HepG2 (cell line): ENCODE data around the gene CKS1B. TPM values are rescaled to one million over a fixed set of nuclear protein-coding genes. Genes with fewer than 3 reads are reported as not detected.

ENCODE experiments used
- BORCS8-MEF2B ChIP-seq: sonication (generic); formaldehyde crosslinking; IDR thresholded peaks from 2 replicates; pipeline ENCODE4 v1.8.0; 2022; ENCODE audit warnings: mild to moderate bottlenecking, missing genetic modification reagents
- CHCHD3 ChIP-seq: sonication (generic); formaldehyde crosslinking; IDR thresholded peaks from 2 replicates; pipeline ENCODE4 v1.8.0; 2022; ENCODE audit warnings: mild to moderate bottlenecking, missing genetic modification reagents, moderate library complexity
- HDAC1 ChIP-seq: sonication (generic); formaldehyde crosslinking; IDR thresholded peaks from 2 replicates; pipeline ENCODE4 v1.5.1; 2020; ENCODE audit warnings: mild to moderate bottlenecking, missing genetic modification reagents
- HDAC2 ChIP-seq: sonication (generic); formaldehyde crosslinking; IDR thresholded peaks from 2 replicates; pipeline ENCODE4 v1.4.0; 2020; ENCODE audit warnings: missing genetic modification reagents
- KLF13 ChIP-seq: sonication (generic); formaldehyde crosslinking; IDR thresholded peaks from 2 replicates; pipeline ENCODE4 v1.4.0; 2020; ENCODE audit warnings: mild to moderate bottlenecking, missing genetic modification reagents
- MYNN ChIP-seq: sonication (generic); formaldehyde crosslinking; IDR thresholded peaks from 2 replicates; pipeline ENCODE4 v1.4.0; 2020; ENCODE audit warnings: mild to moderate bottlenecking, low read depth, missing genetic modification reagents
- NPAS2 ChIP-seq: sonication (generic); formaldehyde crosslinking; IDR thresholded peaks from 2 replicates; pipeline ENCODE4 v1.8.0; 2022; ENCODE audit warnings: mild to moderate bottlenecking, missing genetic modification reagents, borderline replicate concordance
- PHF5A ChIP-seq: IDR thresholded peaks from one replicate; pipeline ENCODE4 v1.6.1; 2018; ENCODE audit warnings: low read depth, missing genetic modification reagents; ENCODE audit not compliant: unreplicated experiment
- RBFOX2 ChIP-seq: fragments of 200-400 bp; formaldehyde crosslinking; IDR thresholded peaks from 2 replicates; pipeline ENCODE4 v1.6.1; 2017; ENCODE audit warnings: low read depth, mild to moderate bottlenecking, low read length
- REPIN1 ChIP-seq: sonication (generic); formaldehyde crosslinking; IDR thresholded peaks from 2 replicates; pipeline ENCODE4 v1.8.0; 2022; ENCODE audit warnings: missing genetic modification reagents, low read depth, mild to moderate bottlenecking, borderline replicate concordance
- STAT6 ChIP-seq: sonication (generic); formaldehyde crosslinking; IDR thresholded peaks from 2 replicates; pipeline ENCODE4 v1.4.0; 2020; ENCODE audit warnings: missing genetic modification reagents, mild to moderate bottlenecking, borderline replicate concordance
- ZBED4 ChIP-seq: sonication (generic); formaldehyde crosslinking; IDR thresholded peaks from 2 replicates; pipeline ENCODE4 v1.4.0; 2020; ENCODE audit warnings: missing genetic modification reagents, borderline replicate concordance
- ZBTB44 ChIP-seq: sonication (generic); formaldehyde crosslinking; IDR thresholded peaks from 2 replicates; pipeline ENCODE4 v1.4.0; 2020; ENCODE audit warnings: missing genetic modification reagents
- ZNF431 ChIP-seq: sonication (generic); formaldehyde crosslinking; IDR thresholded peaks from 2 replicates; pipeline ENCODE4 v1.9.0; 2022; ENCODE audit warnings: missing genetic modification reagents, low read depth, mild to moderate bottlenecking, borderline replicate concordance
- ZNF670 ChIP-seq: sonication (generic); formaldehyde crosslinking; IDR thresholded peaks from 2 replicates; pipeline ENCODE4 v1.8.0; 2022; ENCODE audit warnings: mild to moderate bottlenecking, missing genetic modification reagents, borderline replicate concordance
- ZNF678 ChIP-seq: sonication (generic); formaldehyde crosslinking; IDR thresholded peaks from 2 replicates; pipeline ENCODE4 v1.4.0; 2020; ENCODE audit warnings: mild to moderate bottlenecking, missing genetic modification reagents
- ZNF749 ChIP-seq: sonication (generic); formaldehyde crosslinking; IDR thresholded peaks from 2 replicates; pipeline ENCODE4 v1.8.0; 2022; ENCODE audit warnings: mild to moderate bottlenecking, missing genetic modification reagents, moderate library complexity, borderline replicate concordance
- ZNF790 ChIP-seq: sonication (generic); formaldehyde crosslinking; IDR thresholded peaks from 2 replicates; pipeline ENCODE4 v1.8.0; 2022; ENCODE audit warnings: missing genetic modification reagents, mild to moderate bottlenecking, borderline replicate concordance
- ZNF792 ChIP-seq: IDR thresholded peaks from 2 replicates; pipeline ENCODE4 v1.6.1; 2016
- polyA plus RNA-seq, 8 experiments: library from polyadenylated mRNA; depleted of rRNA in 3 of 8; stranded (reverse) in 7 of 8; unstranded in 1 of 8; fragments of >200 nt; fragmentation: Illumina TruSeq in 4 of 8; extraction: Trizol in 4 of 8; gene quantifications; 2 replicates each; pipeline versions ENCODE4 v1.2.1 to v1.2.3, GENCODE V29; 2011 to 2016; ENCODE audit warnings: low read depth in 4 of 8, missing spikeins in 1 of 8, mixed read lengths in 1 of 8; ENCODE audit not compliant: insufficient read depth in 1 of 8
- total RNA-seq, 5 experiments: library from RNA; depleted of rRNA; stranded (reverse); fragments of >200 nt; fragmentation: Illumina TruSeq; extraction: Trizol; gene quantifications; 2 replicates each; pipeline ENCODE4 v1.2.3, GENCODE V29; 2016; ENCODE audit warnings: low read depth in 1 of 5

Gene CKS1B
- total and polyA plus RNA-seq, 2 of the 13 experiments (the other 11 are each of a cell fraction or from before 2014, with no cell fraction given): 217 to 222 TPM

GRCh38 chr1:154974102-154974807, at the start of gene CKS1B (continued):
- no peak for TF ChIP-seq STAT6 (CRISPR knock-in tag)
- TF ChIP-seq ZBED4 (CRISPR knock-in tag): no peak
- 0 out of 2 replicates have a peak, but pooled peaks have one; percentile 25 for TF ChIP-seq ZNF431 (CRISPR knock-in tag)
- no peak for TF ChIP-seq ZNF678 (CRISPR knock-in tag)
- TF ChIP-seq ZNF790 (CRISPR knock-in tag): no peak
- no peak for TF ChIP-seq ZNF792
- TF ChIP-seq HDAC2 (CRISPR knock-in tag): peak; percentile 67; the same call in 1 of the 2 replicates
- TF ChIP-seq ZNF670 (CRISPR knock-in tag): no peak
- peak; percentile 80; the same call in 1 of the 2 replicates for TF ChIP-seq REPIN1 (CRISPR knock-in tag)
- TF ChIP-seq HDAC1: peak; percentile 99
- TF ChIP-seq PHF5A (CRISPR knock-in tag): no peak
- TF ChIP-seq ZNF749 (CRISPR knock-in tag): peak; percentile 27; the same call in 1 of the 2 replicates
- no peak for TF ChIP-seq MYNN
- TF ChIP-seq ZBTB44: no peak
- TF ChIP-seq RBFOX2: peak; percentile 64
- peak; percentile 91 for TF ChIP-seq BORCS8-MEF2B (CRISPR knock-in tag)
- TF ChIP-seq CHCHD3 (CRISPR knock-in tag): peak; percentile 85; the same call in 1 of the 2 replicates
- no peak for TF ChIP-seq KLF13 (CRISPR knock-in tag)
- TF ChIP-seq NPAS2 (CRISPR knock-in tag): no peak
